HG03565 (cell line): ENCODE results near the gene FBXO34.

Source experiments
- ATAC-seq: cut with Tn5 transposase; IDR thresholded peaks from one replicate; pipeline ENCODE4 v1.9.1; 2021; ENCODE audit warnings: mild to moderate bottlenecking, moderate library complexity; ENCODE audit not compliant: unreplicated experiment

FBXO34 gene

DNA sequence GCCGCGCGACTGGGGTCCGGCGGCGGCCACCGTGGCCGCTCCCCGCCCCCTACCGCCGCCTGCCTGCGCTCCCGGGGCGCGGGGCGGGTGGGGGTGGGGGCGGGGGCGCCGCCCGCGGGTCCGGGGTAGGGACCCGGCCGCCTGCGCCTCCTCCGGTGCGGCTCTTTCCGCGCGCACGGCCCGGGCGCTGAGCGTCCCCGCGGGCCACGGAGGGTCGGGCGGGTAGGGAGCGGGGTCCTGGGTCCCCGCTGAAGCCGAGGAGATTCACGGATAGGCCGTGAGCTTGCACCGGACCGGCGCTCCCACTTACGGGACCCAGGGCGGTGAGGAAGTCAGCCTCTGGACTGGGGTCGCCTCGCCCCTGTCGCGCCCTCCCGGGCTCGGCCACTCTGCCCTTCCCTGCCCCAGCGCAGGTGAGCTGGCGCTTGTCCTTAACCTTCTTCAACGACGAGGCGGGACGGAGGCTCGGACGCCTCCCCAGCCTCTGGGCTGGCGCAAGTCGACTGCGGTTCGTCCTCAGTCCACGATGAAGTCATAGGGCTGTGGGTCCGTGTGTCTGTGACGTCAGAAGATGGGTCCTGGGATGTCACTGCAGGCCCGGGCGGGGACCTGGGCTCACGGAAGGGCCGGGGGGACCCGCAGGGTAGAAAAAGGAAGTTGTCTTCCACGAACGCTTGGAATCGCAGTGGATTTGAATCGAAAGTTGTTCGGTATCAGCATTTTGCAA, 514 bp downstream of the FBXO34 start:
- peak; percentile 26 for ATAC-seq

DNA sequence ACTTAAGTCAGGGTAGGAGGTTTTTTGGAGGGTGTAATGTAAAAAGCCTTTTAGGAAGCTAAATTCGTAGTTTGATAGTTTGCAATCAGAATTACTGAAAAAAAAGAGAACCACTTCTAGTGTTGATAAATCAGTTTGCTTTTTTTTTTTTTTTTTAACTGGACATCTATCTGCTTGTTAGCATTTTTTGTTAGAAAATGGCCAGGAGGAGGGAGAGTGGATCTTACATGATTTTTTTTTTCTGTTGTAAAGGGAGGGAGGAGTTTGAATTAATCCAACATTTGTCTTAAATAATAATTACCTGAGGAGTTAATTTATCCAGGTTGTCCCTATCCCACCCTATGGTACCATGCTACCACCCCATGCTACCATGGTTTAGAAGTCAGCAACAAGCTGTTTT, 1.2 kb downstream of the FBXO34 start:
- ATAC-seq = no peak

DNA sequence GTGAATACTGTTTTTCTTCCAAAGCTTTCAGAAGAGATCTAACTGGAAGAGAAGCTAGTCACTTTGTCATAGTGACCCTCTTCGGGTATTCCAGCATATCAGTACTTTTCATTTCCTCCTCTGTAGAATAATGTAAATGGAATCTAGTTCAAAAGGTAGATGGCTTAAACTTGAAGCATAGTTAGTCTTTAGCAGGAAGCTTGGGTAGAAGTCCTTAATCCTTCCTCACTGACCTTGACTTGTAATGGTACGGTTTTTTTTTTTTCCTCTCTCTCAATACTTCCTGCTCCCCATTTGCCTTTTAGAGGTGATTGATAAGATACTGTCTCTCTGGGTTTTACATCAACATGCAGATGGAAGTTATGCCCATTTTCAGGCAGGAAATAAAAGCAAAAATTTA, 1.7 kb downstream of the FBXO34 start:
- no peak for ATAC-seq

DNA sequence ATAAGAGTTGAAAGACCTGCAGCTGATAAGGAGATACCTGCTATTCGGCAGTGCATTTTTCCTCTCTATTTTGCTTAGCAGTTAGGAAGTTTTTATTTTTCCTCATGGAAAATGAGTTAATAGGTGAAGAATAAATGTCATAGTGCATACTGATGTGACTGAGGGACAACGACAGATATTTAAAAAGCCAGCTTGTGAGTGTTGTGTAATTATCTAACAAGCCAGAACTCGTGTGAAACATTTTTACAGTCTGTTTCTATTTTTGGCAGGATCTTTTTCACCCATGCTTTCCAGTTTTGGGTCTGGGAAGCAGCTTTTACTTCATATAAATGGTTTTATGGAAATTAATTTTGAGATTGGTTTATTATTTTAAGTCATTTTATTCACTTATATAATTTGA, 2.9 kb downstream of the FBXO34 start:
- ATAC-seq = no peak

DNA sequence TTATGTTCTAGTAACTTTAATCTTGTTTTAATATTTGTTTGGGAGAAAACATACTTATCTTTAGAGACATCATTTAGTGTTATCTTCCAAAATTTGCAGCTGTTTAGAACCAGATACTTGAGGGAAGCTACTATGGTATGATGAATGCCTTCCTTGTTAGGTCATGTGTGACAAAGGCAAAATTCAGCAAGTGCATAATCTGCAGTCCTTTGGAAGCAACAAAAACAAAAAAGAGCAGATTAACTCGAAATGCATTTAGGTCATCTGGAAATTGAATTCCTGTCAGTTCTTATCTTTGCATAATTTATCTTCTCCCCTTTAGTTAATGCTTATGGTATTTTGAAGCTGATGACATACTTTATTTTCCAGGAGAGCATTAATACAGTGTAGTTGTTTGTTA, 3.5 kb downstream of the FBXO34 start:
- no peak for ATAC-seq

DNA sequence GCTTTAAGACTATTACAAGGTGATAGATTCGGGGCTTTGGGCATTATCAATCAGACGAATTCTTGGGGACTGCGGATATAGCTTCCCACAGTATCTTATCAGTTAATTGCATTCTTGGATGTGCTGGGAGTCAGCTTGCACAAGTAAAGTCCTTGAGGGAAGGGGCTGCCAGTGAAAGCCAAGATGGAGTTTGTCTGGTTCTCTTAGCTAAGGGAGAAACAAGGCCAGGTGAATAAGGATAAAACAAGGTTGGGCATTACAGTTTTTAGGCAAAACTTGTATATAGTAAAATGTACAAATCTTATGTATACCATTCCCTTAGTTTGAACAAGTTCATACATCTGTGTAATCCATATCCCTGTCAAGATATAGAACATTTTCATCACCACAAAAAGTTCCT, 5.5 kb downstream of the FBXO34 start:
- ATAC-seq = no peak

DNA sequence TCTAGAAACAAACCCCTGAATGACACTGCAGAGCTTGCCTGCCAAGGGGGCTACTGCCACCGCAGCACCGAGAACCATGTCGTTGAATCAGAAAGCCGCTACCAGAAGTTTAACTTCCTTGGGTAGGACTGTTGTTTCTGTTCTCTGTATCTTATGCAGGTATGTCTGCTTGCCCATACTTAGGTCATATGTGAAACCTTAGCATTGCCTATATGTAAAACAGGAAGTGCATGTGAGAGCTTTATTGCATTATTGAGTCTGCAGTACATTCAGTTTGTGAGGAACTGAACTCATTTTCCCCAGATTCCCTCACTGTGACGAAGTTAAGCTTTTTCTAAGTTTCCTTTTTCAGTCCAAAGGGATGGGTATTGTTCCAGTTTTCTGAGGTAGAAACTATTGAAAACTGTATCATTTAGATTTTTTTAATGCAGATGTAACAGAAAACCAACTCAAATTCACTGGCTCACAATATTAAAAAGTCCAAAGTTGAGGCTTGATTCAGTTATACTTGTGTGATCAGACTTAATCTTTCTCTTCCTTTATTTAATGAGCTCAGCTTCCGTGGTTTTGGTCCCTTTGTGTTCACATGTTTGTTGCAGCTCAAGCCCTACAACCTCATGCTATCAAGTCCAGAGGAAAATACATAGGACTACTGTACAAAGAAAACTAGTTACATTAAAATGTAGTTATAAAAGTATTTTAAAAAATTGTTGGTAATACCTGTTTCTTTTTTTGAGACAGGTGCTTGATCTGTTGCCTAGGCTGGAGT, 6.9 kb downstream of the FBXO34 start:
- peak; percentile 86 for ATAC-seq

DNA sequence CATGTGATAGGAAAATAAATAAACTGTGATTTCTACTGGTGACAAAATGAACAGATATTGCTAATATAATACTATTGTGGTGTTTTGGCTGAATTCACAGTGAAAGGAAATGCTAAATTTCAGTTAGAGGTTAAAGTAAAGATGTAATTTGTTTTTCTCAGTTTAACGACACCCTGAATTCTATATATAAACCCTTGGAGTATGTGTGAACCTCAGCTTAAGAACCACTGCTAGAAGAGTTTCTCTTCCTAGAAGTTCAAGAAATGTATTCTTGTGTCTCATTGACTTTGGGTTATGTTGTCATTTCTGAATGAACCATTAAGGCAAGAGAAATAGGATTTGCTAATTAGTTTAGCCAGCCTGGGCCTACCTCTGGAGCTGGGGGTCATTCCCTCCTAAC, 8.2 kb downstream of the FBXO34 start:
- no peak for ATAC-seq

DNA sequence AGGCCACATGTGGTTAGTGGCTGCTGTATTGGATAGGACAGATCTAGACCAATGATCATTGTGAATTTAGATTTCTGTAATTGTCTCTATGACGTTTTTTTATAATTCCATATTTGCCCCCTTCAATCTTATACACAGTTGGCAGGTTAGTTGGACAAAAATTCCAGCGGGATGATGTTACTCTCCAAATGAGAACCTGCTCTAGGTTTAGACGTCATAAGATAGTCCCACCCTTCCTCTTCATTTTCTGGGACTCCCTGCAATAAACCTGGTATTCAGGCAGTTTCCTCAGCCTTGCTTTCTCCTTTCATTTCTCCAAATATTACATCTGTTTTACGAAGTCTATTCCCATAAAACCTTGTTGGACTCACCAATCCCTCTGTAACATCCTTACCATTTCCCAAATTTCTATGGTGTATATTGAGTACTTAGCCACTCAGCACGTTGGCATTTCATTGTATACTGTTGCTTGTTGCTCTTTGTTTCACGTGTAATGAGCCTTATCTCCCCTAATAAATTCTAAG, 10.2 kb downstream of the FBXO34 start:
- ATAC-seq = no peak

DNA sequence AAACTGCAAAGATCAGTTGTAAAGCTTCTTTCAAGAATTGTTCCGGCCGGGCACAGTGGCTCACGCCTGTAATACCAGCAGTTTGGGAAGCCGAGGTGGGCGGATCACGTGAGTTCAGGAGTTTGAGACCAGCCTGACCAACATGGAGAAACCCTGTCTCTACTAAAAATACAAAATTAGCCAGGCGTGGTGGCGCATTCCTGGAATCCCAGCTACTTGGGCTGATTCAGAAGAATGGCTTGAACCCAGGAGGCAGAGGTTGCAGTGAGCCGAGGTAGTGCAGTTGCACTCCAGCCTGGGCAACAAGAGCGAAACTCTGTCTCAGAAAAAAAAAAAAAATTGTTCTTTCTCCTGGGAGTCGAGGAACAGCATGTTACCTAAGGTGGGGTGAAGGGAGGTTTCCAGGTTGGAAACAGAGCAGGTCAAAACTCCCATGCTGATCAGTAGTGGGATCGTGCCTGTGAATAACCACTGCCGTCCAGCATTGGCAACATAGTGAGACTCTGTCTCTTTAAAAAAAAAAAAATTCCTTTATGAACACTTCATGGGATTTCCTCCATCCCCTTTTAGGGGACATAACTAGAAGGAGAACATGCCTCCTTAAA, 13.9 kb downstream of the FBXO34 start:
- no peak for ATAC-seq

DNA sequence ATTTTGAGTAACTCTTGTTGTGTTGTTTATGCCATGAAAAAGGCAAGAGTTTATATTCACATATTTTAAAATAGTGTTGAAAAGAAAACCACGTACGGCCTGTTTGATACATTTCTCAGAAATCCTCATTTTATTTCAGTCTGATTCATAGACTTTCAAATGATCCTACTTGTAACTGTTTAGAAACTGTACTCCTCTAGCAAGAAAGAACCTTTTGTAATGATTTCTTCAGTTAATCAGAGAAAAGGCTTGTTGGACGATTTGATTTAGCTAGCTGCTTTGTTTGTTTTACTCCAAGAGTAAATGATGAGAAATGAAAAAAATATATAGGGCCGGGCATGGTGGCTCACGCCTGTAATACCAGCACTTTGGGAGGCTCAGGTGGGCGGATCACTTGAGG, 17.2 kb downstream of the FBXO34 start:
- no peak for ATAC-seq

DNA sequence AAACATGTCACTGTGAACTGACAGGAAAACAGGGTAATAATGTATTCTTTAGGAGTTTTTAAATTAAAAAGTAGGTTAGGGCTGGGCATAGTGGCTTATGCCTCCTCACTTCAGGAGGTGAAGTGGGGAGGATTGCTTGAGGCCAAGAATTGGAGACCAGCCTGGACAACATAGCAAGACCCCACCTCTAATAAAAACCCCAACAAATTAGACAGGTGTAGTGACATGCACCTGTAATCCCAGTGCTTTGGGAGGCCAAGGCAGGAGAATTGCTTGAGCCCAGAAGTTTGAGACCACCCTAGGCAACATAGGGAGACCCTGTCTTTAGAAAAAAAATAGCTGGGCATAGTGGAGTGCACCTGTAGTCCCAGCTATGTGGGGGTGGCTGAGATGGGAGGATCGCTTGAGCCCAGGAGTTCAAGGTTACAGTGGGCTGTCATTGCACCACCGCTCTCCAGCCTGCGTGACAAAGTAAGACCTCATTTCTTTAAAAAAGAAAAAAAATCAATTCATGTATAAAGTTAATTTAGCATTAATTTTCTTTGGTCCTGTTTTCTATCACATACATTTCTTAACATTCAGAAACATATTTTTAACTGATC, 20.4 kb downstream of the FBXO34 start:
- no peak for ATAC-seq

DNA sequence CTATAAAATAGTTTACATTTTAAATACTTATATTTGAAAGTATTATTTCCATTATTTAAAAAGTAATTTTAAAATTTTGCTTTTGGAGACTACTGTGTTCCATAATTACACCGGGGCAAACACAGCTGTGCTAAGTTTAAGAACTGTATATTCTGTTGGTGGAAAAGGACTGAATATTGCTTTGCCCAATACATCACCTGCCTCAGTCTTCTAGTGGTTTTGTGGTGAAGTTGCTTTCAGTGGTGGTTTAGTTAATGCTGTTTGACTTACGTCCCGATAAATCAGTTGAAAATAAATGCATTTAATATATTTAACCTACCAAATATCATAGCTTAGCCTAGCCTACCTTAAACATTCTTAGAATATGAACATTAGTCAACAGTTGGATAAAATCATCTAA, 23.4 kb downstream of the FBXO34 start:
- no peak for ATAC-seq

DNA sequence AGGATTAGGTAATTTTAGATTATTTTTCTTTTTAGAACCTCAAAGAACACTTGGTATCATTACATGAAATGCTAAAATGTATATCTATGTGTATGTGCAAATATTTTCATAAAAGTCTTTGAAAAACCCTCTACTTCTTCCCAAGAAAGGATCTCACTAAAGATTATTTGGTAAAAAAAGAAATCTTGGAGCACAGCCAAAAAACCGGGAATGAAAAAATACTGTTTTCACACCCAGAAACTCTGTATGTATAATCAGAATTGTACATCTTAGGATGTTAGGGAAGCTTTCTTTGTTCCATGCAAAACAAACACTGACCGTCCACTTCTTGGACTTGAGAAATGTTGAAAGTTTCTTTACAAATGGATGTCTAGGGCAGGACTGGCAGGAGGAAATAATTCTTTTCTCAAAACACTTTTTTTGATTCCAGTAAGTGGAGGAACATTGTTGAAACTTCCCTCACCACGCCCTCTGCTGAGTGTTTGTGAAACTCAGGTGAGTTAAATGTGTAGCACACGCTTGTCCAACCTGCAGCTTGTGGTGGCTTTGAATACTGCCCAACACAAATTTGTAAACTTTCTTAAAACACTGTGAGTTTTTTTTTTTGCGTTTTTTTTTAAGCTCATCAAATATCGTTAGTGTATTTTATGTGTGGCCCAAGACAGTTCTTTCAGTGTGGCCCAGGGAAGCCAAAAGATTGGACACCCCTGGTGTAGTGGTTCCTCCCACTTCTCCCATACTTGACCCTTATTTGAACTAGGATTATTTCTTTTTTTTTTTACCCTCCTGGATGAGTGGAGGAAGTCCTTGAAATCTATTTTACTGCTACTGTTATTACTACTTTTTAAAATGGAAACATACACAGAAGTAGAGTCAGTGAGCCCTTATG, 26.6 kb downstream of the FBXO34 start:
- no peak for ATAC-seq

DNA sequence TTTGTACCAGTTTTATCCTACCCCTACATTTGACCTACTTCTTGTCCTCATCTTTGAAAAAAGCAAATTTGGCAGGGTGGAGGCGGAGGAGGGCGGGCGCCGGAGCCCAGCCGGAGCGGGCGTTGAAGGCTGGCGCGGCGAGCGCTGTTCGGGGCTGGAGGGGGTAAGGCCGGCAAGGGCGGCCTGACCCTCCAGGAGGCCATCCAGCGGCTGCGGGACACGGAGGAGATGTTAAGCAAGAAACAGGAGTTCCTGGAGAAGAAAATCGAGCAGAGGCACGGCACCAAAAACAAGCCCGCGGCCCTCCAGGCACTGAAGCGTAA, 27.2 kb downstream of the FBXO34 start:
- ATAC-seq = no peak

DNA sequence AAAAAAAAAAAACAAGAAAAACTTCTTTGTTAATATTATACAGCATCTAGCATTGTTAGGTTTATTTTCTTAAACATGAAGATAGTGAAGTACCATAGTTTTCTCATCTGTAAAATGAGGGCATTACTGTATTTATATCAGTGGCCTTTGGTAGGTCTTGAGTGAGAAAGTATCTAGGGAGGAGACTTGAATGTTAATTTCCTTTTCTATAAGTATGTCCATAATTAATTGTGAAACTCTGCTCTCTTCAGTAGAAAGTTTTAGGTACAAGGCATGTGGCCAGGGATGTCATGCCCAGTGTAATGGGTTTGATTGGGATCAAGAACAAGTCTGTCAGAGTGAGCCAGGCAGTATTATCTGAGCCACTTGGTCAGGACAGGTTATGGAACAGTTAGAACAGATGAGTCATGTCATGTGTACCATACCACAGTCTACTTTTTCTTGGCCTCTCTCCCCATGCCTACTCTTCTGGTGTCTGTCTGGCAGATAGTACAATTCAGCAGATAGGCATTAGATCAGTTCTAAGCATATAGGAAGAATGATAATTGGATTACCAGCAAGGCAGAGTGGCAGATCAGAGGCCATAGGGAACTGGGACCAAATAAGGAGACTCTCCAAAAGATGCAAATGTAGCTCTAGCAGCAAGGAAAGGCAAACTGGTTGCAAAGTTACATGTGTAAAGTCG, 30.4 kb downstream of the FBXO34 start:
- peak; percentile 43 for ATAC-seq

DNA sequence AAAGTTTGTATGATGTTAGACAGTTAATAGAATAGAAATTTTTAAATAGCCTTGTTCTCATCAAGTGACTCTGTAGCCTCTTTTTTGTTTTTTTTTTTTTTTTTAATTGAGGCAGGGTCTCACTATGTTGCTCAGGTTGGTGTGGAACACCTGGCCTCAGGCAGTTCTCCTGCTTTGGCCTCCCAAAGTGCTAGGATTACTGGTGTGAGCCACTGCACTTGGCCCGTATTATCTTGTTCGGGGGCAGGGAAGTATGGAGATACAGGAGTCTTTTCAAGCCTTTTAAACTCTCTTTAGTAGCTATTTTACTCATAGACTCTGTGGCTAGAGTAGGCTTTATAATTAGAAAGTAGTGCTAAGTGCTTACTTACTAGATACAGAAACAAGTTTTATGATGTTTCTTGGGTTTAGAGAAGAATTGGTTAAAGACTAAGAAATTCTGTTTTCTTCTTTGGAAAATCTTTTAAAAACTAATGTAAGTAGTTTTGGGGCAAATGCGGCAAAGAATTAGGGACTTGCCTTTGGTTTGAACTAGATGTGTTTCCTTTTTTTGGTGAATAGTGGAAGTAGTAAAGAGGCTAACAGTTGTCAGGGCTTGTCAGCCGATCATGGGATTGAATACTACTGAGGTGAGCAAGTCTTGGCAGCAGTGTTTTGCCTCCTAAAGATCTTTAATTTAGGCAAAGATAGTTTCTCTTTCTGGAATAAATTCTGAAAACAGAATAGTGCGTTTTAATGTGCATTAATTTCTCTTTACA, 31.3 kb downstream of the FBXO34 start:
- no peak for ATAC-seq

DNA sequence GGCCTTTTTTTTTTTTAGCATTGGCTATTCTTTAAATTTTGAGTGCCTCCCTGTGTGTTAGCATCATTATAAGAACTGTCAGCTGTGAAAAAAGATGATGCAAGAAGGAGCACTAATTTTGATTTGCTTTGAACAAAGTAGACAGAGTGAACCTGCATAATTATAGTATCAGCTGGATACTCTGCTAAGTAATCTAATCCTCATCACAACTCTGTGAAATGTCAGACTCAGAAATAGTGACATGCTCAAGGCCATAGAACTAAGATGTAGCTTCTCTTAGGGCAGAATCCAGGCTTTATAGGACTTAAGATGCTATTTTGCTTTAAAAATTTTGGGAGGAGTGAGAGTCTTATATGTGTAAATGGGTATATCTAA, 31.9 kb downstream of the FBXO34 start:
- no peak for ATAC-seq

DNA sequence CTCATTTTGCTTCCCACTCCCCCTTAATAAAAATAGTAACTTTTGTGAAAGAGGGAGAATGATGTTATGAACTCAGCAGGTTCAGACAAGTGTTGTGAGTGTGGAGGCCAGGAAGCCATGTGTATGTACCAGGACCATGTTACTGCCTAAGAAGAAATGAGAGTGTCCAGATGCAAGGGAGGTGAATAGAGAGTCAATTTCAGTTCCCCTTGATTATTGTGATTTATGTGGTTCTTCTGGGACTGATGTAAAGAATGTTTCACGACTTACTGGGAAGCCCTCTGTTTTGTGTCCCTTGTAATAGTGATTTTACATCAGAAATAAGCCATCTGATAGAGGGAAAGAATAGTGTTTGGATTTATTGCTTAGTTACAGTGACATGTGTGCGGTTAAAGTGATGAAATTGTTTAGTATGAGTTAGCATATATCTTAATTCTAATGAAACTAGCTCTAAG, 32.5 kb downstream of the FBXO34 start:
- ATAC-seq = no peak
